Upper lobe of right lung (tissue), 1 donor: Measurements from ENCODE around the gene GINS2. TPM values are rescaled to one million over a fixed set of nuclear protein-coding genes. Genes with fewer than 3 reads are reported as not detected.

Source experiments
- ATAC-seq: fragments of 200-7000 bp; cut with Tn5 transposase; one replicate; pipeline ENCODE4 v1.9.1; 2020; ENCODE audit warnings: mild to moderate bottlenecking, moderate library complexity
- DNase-seq: peaks from one replicate; pipeline ENCODE4 v3.0.0-alpha.2; 2020
- H3K27ac ChIP-seq: fragments of 200-600 bp; one replicate; pipeline ENCODE4 v1.8.0; 2022
- H3K27me3 ChIP-seq: fragments of 200-600 bp; one replicate; pipeline ENCODE4 v1.8.0; 2022; ENCODE audit warnings: mild to moderate bottlenecking
- H3K36me3 ChIP-seq: fragments of 200-600 bp; one replicate; pipeline ENCODE4 v1.8.0; 2022
- H3K4me1 ChIP-seq: fragments of 200-600 bp; one replicate; pipeline ENCODE4 v1.8.0; 2022
- H3K4me3 ChIP-seq: fragments of 200-600 bp; one replicate; pipeline ENCODE4 v1.8.0; 2022; ENCODE audit warnings: mild to moderate bottlenecking
- H3K9me3 ChIP-seq: fragments of 200-600 bp; one replicate; pipeline ENCODE4 v1.8.0; 2022
- CTCF ChIP-seq: fragments of 200-600 bp; IDR thresholded peaks from one replicate; pipeline ENCODE4 v1.8.0; 2022; ENCODE audit warnings: antibody characterized with exemption
- intact Hi-C: fragments of 100-400 bp; cut with DNase I; formaldehyde crosslinking; loops from one replicate; pipeline ENCODE4 v1.11.0; 2022
- total RNA-seq: library from RNA; stranded (reverse); fragmentation: NEBNext Ultra II Directional; extraction: Animal tissue kit (Norgen Biotek cat#: 25700); gene quantifications from one replicate; pipeline ENCODE4 v1.2.1, GENCODE V29; 2021
- donor health status: DM: no; HTN: yes; CAD: no; lungs with severe emphysema.

GINS2 gene
- total RNA-seq, 1 donor from 2014 or later = 0.46 TPM

GRCh38 chr16:85658504-85659326 lies 30.0 kb downstream of the GINS2 start:
- H3K27ac ChIP-seq = no peak overlapping the region

DNA sequence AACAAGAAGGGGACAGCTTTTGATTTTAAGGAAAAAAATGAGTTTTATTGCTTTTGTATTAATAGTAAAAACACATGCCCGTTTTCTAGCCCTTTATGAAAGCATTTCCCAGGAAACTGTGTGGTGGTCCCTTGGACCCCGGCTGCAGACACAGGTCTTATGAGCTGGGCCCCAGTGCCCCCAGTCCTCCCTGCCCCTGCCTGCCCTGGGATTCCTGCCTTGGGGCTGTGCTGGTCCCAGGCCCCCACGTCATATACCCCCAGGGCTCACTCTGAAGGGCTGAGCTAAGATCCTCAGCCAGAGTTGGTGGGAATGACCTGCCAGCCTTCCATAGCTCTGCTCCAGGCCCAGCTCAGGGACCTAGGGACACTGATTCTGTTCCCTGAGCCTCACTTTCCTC lies 30.8 kb downstream of the GINS2 start:
- no peak for DNase-seq
- Histone ChIP-seq H3K27ac (no peak overlapping the region), H3K4me1 (peaks cover 6% of the 10 kb centered on the region), H3K36me3 (peaks cover 88% of the 10 kb centered on the region), H3K27me3 (no peaks in the 10 kb centered on the region), H3K9me3 (no peaks in the 10 kb centered on the region), H3K4me3 (no peak overlapping the region)
- no peak for ATAC-seq
- TF ChIP-seq CTCF = no peak
- intact Hi-C loops = no loop called here

More at GRCh38 chr16:85658504-85659326, 30.0 kb downstream of the GINS2 start:
- Histone ChIP-seq H3K4me3 (no peak overlapping the region), H3K9me3 (no peaks in the 10 kb centered on the region), H3K27me3 (no peaks in the 10 kb centered on the region), H3K36me3 (peaks cover 95% of the 10 kb centered on the region), H3K4me1 (peaks cover under 1% of the 10 kb centered on the region)
- ATAC-seq (no peak), DNase-seq (no peak)
- no peak for TF ChIP-seq CTCF
- intact Hi-C loops = no loop called here

- no peak overlapping the region for H3K4me3 ChIP-seq
- H3K36me3 ChIP-seq = peaks cover 81% of the 10 kb centered on the region
- no peak overlapping the region for H3K27ac ChIP-seq
- no peak for DNase-seq
- peaks cover 6% of the 10 kb centered on the region for H3K4me1 ChIP-seq
- no peak for TF ChIP-seq CTCF
- H3K9me3 ChIP-seq = no peaks in the 10 kb centered on the region
- intact Hi-C loops = no loop called here
- no peak for ATAC-seq
- H3K27me3 ChIP-seq = no peaks in the 10 kb centered on the region
These were observed 31.5 kb downstream of the GINS2 start for GRCh38 chr16:85657267-85657650.

DNA sequence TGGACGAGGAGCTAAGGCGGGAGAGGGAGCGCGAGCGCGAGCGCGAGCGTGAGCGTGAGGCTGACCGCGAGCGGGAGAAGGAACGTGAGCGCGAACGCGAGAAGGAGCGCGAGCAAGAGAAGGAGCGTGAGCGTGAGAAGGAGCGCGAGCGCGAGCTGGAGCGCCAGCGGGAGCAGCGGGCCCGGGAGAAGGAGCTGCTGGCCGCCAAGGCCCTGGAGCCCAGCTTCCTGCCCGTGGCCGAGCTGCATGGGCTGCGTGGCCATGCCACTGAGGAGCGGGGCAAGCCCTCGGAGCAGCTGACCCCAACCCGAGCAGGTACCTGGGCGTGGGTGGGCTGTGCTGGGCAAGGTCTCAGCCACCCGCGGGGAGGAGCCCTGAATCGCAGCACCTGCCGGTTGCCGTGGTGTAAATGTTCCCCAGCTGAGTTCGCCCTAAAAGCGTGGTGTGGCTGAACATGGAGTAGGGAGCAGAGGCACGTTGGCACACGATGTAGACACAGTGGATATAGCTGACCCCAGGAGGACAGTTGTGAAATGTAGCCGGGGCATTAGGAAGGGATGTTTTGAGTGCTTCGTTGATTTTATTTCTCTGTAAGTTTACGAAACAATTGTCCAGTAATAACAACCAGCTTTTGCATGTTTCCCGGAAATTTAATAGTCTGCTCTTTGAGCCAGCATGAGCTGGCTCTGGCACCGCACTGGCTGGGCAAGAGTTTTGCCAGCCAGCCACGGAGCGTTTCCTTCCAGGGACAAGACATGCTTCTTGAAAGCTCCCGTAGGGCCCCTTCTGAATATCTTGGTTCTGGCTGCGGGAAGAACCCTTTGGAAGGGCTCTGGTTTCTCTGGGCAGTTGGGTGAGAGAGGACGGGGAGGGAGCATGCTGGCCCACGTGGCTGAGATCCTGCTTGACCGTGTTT lies 32.1 kb downstream of the GINS2 start:
- no peaks in the 10 kb centered on the region for H3K9me3 ChIP-seq
- no peak for TF ChIP-seq CTCF
- DNase-seq (no peak), ATAC-seq (no peak)
- H3K4me3 ChIP-seq = no peak overlapping the region
- no peak overlapping the region for H3K27ac ChIP-seq
- intact Hi-C loops = no loop called here
- no peaks in the 10 kb centered on the region for H3K27me3 ChIP-seq
- H3K36me3 ChIP-seq = peaks cover 74% of the 10 kb centered on the region
- peaks cover 6% of the 10 kb centered on the region for H3K4me1 ChIP-seq

DNA sequence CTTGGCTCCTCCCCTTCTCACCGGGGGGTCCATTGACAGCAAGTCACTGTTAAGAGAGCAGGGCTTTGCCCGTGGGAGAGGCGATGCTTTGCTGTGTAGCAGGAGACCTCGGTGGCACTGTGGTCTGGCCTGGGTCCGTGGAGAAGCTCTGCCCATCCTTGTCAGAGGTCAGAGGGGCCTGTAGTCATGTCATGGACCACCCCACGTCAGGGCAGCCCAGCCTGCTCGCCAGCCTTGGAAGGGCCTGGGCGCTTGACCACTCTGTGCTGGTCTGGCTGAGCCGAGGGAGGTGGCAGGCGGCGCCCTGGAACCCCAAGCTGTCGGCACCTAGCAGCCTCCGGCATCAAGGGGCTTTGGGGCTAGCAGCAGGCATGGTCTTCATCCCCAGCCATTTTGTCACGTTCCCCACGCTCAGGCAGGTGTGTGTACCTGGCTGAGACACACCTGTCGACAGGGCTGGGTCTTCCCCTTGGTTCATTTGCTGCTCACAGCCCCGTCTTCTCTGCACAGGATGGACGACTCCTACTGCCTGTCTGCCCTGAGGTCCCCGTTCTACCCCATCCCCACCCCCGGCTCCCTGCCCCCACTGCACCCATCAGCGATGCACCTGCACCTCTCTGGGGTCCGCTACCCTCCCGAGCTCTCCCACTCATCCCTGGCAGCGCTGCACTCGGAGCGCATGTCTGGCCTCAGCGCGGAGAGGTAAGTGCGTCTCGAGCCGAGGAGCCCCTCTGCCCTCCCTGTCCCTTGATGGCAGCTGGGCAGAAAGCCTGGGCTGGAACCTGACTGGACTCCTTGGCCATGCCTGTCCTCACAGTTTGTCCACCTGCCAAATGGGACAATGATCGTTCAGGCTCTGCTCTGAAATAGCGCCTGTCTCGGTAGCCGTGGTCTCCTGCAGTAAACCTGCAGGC lies 33.3 kb downstream of the GINS2 start:
- Histone ChIP-seq H3K4me1 (peaks cover 6% of the 10 kb centered on the region), H3K27me3 (no peaks in the 10 kb centered on the region), H3K4me3 (no peak overlapping the region), H3K9me3 (no peaks in the 10 kb centered on the region), H3K36me3 (peaks cover 66% of the 10 kb centered on the region), H3K27ac (no peak overlapping the region)
- ATAC-seq (no peak), DNase-seq (no peak)
- no peak for TF ChIP-seq CTCF
- intact Hi-C loops = no loop called here
